Activated T-cell treated with anti-CD3 and anti-CD28 coated beads, Interleukin-2, amount 50 U/mL, for 48 hours (primary cell): ENCODE data around the gene ASIP.
"Not testable (repeated sequence)": the region's sequence is repeated elsewhere in the genome, so short reads cannot be mapped to it uniquely, and the experiment has no call there.

ENCODE experiments used
- DNase-seq, 2 experiments: peaks; one replicate each; pipeline ENCODE4 v3.0.0-alpha.2; 2020

ASIP gene

DNA sequence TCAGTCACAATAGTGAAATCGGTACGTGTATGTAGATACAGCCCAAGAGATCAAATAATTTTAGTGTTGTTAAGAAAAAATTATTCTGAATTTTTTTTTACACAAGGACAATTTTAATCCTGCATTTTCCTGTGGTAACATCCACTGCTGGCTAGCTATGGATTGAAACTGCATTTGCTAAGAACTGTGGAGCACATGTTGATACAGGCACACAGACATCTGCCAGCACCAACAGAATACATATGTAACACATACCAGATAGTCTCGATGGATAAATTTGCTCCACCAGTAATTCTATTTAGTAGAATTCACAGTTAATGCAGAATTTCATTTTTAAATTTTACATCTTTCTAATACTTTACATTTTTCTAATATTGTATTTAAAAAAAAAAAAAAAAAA lies 2.2 kb downstream of the ASIP start:
- no peak for DNase-seq

DNA sequence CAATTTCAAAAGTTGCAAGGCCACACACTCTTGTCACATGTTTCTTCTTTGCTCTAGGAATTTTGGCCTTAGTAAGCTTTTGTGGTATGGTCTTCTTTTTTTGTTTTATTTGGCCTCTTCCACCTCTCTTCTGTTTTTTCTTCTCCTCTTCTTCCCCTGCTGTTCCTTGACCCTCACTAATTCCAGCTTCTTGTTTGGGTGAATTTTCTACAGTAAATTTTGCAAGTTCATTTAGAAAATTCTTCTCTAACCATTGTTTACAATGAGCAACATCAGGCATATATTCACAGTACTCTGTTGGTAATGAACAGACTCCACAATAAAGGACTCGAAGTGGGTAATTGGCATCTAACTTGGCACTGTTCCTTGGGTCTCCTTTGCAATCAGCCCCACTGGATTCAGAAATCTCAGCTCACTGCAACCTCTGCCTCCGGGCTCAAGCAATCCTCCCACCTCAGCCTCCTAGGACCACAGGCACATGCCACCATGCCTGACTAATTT lies 5.0 kb downstream of the ASIP start:
- no peak for DNase-seq

DNA sequence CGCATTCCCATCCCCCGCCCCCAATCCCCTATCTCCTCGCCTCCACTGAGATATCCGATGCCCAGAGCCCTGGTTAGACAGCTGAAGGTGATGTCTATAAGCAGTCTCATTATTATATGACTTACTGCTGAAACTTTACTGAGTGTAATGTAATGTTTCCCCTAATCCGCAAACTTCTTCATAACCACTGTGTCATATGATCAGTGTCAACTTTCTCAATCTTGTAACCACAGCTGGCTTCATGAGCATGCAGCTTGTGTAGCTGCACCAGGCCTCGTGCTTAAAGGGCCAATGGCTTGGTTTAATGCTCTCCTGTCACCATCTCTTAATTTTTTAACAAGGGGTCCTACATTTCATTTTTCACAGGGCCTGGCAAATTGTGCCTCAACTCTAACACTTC lies 8.1 kb downstream of the ASIP start:
- peak in 1 of 2 experiments; percentile 35 for DNase-seq

DNA sequence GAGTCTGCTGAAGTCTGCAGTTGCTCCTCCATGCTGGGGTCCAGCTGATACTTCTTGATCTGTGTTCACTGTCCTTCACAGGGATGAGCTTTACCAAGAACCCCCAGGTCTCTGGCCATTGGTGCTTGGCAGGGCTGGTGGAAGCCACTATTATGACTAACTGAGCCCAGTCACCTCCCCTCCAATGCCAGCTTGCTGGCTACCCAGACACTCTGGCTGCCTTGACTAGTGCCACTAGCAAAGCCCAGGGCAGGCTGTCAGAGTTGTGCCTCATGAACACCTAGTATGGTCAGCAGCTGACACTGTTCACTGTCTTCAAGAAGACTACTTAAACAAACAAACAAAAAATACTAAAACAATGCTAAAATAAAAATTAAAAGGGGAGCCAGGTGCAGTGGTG lies 8.8 kb downstream of the ASIP start:
- no peak for DNase-seq

DNA sequence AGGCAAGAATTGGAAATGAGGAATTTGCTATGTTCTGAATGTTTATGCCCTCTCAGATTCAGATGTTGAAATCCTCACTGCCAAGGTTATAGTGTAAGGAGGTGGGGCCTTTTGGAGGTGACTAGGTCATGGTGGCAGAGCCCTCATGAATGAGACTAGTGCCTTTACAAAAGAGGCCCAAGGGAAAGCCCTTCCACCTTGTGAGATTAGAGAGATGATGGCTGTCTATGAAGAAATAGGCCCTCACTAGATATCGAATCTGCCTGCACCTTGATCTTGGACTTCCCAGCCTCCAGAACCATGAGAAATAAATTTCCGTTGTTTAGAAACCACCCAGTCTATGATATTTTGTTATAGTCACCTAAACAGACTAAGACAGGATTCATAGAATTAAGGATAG lies 10.4 kb downstream of the ASIP start:
- no peak for DNase-seq

DNA sequence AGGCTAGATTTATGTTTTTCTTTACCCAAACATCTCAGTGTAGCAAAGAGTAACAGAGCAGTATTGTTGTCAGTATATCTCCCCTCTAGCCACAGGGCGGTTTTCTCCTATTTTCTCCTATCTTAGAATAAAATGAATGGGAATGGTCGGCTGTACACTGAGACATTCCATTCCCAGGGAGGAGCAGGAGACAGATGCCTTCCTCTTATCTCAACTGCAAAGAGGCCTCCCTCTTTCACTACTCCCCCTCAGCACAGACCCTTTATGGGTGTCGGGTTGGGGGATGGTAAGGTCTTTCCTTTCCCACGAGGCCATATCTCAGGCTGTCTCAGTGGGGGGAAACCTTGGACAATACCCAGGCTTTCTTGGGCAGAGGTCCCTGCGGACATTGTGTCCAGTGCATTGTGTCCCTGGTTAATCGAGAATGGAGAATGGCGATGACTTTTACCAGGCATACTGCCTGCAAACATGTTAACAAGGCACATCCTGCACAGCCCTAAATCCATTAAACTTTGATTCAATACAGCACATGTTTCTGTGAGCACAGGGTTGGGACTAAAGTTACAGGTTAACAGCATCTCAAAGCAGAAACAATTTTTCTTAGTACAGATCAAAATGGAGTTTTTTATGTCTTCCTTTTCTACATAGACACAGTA lies 11.3 kb downstream of the ASIP start:
- DNase-seq: not testable (repeated sequence)

DNA sequence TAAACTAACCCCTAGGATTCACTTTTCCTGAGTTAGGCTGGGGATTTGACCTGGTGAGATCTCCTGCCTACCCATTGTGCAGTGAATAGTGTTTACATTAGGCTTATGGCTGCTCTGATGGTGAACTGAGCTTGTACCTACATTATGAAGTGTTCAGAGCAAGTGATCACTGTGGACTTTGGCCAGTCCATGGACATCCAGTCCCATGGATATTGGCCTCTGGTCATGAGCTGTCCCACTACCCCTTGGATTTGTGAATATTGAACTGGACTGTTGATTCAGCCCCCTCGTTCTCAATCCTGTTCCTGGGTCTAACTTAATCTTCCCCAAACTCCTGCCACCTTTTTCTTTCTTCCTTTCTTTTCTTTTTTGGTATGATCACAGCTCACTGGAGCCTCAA lies 13.8 kb downstream of the ASIP start:
- no peak for DNase-seq

DNA sequence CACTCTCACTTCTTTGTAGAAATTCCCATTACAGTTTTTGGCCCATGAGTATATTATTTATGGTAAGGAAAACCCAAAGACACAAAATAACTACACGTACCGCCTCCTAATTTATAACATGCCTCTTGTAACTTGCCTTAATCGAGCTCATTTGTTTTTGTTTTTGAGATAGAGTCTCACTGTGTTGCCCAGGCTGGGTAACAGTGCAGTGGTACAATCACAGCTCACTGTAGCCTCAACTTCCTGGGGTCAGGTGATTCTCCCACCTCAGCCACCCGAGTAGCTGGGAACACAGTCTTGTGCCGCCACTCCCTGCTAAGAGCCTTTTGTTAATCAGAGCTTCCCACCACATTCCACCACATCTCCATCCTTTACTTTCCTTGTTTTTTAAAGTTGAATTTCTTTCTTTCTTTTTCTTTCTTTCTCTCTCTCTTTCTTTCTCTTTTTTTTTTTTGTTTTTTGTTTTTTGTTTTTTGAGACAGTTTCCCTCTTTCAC lies 15.5 kb downstream of the ASIP start:
- no peak for DNase-seq

DNA sequence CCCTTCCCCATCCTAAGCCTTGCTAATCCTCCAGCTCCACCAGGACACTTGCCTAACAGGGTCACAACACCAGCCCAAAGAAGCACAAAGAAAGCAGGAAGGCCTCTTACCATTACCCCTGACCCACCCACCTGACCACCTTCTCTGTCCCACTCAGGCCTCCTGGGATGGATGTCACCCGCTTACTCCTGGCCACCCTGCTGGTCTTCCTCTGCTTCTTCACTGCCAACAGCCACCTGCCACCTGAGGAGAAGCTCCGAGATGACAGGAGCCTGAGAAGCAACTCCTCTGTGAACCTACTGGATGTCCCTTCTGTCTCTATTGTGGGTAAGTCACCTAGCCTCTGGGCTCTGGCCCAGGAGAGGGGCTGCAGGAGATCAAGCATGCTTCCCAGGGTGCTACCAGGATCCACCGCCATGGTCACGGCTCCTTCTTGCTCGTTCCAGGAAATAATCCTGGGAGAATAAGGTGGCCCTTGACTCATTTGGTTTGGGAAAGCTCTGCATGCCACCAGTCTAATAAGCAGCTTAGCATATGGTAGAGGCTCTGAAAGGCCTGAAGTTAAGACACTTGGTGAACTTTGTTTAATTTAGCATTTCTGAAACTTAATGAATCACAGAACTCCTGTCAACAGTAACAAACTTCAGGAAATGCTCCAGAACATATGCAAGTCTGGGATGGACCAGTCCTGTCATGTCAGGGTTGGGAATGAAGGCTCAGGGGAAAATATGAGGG lies 19.2 kb downstream of the ASIP start:
- DNase-seq: no peak

DNA sequence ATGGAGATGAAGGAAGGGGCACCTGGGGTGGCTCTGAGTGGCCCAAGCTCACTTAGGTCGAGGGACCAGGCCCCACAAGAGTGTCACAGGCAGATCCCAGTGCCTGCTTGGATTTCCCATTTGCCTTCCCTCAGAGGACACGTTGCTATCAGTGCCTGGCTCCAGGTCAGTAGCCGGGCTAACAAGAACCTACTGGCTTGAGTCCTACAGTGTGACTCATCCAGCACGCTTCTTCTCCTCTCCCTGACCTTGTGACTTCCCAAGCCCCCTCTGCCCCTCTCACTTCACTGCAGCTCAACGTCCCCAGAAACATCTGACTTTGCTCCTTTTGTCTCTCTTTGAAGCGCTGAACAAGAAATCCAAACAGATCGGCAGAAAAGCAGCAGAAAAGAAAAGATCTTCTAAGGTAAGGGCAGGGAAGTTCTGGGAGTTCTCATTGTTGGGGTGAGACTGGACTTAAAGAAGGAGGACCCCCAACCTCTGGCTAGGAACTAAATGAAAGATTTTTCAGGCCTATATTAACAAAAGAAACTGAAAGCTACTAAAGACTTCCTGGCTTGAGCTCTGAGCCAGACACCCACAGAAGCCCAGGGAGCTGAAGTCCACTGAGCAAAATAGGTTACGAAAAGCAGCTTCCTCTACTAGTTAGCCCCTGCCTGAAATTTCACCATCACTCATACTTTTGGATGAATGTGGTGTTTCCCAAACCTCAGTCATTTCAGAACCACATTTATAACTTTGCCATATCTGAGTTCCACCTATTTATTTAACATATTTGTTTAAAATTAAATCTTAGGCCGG lies 21.5 kb downstream of the ASIP start:
- no peak for DNase-seq

DNA sequence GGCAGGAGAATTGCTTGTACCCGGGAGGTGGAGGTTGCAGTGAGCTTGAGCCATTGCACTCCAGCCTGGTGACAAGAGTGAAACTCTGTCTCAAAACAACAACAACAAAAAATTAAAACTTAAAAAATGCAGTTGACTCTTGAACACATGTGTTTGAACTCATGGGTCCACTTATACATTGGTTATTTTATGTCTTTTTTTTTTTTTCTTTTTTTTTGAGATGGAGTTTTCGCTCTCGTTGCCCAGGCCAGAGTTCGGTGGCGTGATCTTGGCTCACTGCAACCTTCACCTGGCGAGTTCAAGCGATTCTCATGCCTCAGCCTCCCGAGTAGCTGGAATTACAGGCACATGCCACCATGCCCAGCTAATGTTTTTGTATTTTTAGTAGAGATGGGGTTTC lies 22.2 kb downstream of the ASIP start:
- not testable (repeated sequence) for DNase-seq

DNA sequence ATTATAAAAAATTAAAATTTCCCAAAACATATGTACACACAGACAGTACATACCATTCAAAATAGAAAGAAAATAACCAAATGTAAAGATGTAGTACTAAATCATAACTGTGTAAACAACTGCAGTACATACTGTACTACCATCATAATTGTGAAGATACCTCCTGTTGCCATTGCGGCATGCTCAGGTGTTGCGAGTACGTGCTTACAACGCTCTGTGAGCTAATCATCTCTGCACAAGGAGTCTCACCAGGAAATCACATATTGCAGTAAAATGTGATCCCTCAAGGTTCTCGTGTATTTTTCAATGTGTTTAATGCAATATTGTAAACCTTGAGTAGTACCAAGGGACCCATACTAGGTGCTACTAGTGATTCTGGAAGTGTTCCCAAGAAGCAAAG lies 22.9 kb downstream of the ASIP start:
- DNase-seq: no peak

DNA sequence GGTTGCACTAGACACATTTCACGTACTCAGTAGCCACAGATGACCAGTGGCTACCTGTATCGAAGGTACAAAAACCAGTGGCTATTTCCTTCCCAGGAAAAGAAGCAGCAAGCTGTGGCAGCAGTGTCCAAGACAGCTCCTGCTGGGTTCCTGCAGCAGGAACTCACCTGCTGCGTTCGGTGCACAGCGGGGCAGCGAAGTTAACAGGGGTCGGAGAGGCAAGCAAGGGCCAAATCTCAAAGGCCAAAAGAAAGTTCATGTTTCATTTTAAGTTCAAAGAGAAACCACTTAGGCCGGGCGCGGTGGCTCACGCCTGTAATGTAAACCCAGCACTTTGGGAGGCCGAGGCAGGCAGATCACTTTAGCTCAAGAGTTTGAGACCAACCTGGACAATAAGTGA lies 26.9 kb downstream of the ASIP start:
- no peak for DNase-seq

DNA sequence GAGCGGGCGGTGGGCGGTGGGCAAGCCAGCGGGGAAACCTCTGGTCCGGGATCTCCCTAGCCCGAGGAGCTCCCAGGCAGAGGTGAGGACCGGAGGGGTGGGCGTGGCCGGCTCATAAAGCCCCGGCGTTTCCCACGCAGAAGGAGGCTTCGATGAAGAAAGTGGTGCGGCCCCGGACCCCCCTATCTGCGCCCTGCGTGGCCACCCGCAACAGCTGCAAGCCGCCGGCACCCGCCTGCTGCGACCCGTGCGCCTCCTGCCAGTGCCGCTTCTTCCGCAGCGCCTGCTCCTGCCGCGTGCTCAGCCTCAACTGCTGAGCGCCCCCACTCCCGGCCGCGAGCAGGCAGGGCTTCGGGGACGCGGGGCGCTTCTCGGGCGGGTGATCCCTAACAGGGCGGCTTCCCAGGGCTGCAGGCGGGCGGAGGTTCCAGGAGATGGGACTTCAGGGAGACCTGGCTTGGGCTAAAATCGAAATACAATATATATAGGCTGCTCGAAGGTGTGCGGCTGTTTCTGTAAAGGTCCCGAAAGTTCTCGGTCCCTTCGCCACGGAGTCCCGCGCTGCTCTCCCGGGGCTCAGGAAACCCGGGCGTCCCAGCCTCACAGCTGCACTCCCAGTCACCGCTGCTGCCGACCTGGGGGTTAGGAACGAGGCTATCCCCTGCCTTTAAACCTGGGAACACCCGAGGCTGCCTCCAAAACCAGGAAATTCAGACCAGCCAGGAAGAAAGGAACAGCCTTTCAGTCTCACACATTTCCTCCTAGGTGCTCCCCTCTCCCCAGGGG lies 27.8 kb downstream of the ASIP start:
- peak; percentile 41 to 47 for DNase-seq

DNA sequence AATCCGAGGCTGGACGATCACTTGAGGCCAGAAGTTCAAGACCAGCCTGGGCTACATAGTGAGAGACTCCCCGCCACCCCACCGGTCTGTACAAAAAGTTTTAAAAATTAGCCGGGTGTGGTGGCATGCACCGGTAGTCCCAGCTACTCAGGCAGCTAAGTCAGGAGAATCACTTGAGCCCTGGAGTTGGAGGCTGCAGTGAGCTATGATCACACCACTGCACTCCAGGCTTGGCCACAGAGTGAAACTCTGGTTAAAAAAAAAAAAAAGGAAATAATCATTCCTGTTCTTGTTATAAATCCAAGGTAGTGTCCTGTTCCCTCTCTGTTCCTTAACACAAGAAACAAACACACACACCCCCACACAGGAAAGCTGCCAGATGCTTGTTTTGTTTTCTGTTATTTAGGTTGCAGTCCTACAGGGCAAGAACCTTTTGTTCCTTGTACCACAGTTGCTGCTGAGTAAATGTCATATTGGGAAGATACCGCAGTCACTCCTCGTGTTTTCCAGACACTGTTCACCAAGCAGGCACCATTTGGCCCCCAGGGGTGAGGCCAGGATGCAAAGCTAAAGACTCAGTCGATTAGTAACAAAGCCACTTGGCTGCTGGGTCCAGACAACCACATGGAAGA lies 28.9 kb downstream of the ASIP start:
- no peak for DNase-seq

DNA sequence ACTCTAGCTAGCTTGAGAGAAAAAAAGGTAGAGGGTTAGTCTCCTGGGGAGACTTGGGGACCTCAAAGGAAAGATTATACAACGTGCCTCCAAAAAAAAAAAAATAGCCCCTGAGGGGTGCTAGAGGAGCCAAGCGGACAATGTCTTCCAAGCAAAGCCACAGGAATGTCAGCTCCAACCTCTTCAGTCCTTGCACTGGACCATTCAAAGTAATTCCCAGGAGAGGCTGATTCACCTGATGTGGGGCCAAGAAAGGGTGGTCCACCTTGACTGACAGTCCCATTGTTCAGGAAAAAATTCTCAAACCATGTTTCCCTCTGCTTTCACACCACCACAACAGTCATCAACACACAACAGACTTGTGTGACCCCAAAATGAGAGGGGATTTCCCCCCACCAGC lies 30.7 kb downstream of the ASIP start:
- no peak for DNase-seq

DNA sequence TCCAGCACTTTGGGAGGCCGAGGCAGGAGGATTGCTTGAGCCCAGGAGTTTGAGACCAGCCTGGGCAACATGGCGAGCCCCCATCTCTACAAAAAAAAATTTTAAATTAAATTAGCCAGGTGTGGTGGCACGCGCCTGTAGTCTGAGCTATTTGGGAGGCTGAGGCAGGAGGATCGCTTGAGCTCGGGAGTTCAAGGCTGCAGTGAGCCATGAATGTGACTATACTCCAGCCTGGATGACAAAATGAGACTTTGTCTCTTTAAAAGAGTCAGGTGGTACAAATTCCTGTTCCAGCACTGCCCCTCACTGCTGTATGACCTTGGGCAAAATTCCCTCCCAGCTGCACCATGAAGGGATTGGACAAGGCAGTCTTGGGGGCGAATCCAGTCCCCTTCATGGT lies 33.5 kb downstream of the ASIP start:
- DNase-seq: no peak

DNA sequence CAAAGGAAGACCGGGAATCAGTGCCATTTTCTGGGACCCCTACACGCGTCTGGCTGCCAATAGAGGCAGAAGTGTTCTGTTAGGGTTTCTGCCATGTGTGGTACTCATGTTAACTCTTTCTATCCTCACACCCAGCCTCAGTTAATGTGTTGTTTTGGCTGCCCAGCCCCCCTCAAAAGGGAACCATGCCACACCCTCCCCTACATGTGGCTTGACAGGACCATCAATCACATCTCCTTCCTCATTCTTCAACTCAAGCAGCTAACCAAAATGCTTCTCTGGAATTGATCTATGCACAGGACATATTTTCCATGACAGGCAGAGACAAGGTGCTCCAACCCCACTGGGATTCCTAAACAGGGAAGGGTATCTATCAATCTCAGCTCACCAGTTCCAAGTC lies 40.0 kb downstream of the ASIP start:
- DNase-seq: no peak

DNA sequence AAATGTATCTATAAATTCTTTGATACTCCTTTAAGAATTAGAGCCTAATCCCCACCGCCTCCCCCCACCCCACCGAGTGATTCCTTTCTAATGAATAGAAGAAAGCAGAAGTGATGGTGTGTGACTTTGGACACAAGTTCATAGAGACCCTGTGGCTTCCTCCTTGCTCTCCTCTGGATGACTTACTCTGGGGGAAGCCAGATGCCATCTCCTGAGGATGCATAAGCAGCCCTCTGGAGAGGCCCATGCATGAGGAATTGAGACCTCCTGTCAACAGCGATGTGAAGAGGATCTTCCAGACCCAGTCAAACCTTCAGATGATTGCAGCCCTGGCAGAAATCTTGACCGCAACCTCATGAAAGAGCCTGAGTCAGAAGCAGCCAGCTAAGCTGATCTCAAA lies 40.8 kb downstream of the ASIP start:
- DNase-seq: no peak

DNA sequence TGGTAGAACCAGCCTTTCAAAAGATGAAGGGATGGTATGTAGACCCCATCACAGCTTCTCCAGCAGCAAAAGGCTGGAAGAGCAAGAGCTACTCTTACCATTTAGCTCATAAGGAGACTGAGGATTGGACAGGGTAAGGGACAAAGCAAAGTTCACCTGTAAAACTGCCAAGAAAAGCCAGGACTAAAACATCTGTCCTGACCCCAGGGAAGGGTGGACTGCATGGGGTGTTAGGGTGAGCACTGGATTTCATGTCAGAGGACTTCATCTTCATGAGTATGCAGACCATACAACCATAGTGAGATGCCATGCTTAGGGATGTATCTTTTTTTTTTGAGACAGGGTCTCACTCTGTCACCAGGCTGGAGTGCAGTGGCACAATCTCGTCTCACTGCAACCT lies 42.6 kb downstream of the ASIP start:
- DNase-seq: no peak

DNA sequence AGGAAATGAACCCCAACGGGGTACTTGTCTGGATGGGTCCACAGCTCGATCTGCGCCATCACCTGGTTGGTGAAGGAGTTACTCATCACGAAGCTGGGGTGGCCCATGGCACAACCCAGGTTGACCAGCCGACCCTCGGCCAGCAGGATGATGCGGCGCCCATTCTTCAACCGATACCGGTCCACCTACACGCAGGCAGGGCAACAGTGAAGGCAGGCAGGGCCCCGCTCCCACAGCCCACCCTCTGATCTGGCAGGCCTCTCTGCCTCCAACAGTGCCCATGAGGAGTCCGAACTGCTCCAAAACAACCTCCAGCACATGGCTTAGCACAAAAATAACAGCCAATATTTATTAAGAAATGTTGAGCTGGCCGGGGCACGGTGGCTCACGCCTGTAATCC lies 44.2 kb downstream of the ASIP start:
- DNase-seq: no peak

DNA sequence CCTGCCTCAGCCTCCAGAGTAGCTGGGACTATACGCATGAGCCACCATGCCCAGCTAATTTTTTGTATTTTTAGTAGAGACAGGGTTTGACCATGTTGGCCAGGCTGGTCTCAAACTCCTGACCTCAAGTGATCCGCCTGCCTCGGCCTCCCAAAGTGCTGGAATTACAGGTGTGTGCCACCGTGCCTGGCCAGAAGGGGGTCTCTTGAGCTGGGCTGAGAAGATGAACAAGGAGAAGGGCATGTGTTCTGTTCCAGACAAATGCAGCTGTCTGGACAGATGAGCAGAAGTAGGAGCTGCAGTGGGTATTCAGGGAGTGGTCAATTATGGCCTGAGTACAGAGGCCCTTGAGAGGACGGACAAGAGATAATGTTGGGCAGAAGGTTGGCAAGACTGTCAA lies 46.3 kb downstream of the ASIP start:
- DNase-seq: not testable (repeated sequence)
